SK-N-SH treated with all-trans-retinoic acid at 6 μM for 48 hours (cell line): Measurements from ENCODE around the gene HMGB2.

Experiments
- ATAC-seq: fragments of 200-7000 bp; cut with Tn5 transposase; 3 replicates; pipeline ENCODE4 v1.9.1; 2020; ENCODE audit warnings: mild to moderate bottlenecking, moderate library complexity
- ARNTL ChIP-seq: fragments of 450-650 bp; formaldehyde crosslinking; IDR thresholded peaks from 2 replicates; pipeline ENCODE4 v1.5.0; 2020; ENCODE audit warnings: low read depth, mild to moderate bottlenecking, moderate library complexity, borderline replicate concordance
- BACH2 ChIP-seq: fragments of 250-450 bp; sonication (Bioruptor Pico); IDR thresholded peaks from 2 replicates; pipeline ENCODE4 v1.9.0; 2021; ENCODE audit warnings: mild to moderate bottlenecking, borderline replicate concordance
- CSDC2 ChIP-seq: fragments of 250-450 bp; sonication (Bioruptor Pico); IDR thresholded peaks from 2 replicates; pipeline ENCODE4 v1.5.0; 2020; ENCODE audit warnings: mild to moderate bottlenecking, moderate library complexity
- ESRRG ChIP-seq: fragments of 250-450 bp; sonication (Bioruptor Pico); IDR thresholded peaks from 2 replicates; pipeline ENCODE4 v1.6.1; 2021; ENCODE audit warnings: mild to moderate bottlenecking
- GLIS3 ChIP-seq: fragments of 250-450 bp; sonication (Bioruptor Pico); IDR thresholded peaks from 2 replicates; pipeline ENCODE4 v1.5.0; 2020; ENCODE audit warnings: mild to moderate bottlenecking, moderate library complexity
- ISL1 ChIP-seq: fragments of 250-450 bp; sonication (Bioruptor Pico); IDR thresholded peaks from 2 replicates; pipeline ENCODE4 v2.1.2; 2022; ENCODE audit warnings: mild to moderate bottlenecking, moderate library complexity
- PPARA ChIP-seq: fragments of 250-450 bp; sonication (Bioruptor Pico); IDR thresholded peaks from 2 replicates; pipeline ENCODE4 v1.5.0; 2020; ENCODE audit warnings: mild to moderate bottlenecking, borderline replicate concordance
- RARB ChIP-seq: fragments of 250-450 bp; sonication (Bioruptor Pico); IDR thresholded peaks from 2 replicates; pipeline ENCODE4 v1.8.0; 2021; ENCODE audit warnings: mild to moderate bottlenecking, moderate library complexity
- SNAI2 ChIP-seq: fragments of 250-450 bp; sonication (Bioruptor Pico); IDR thresholded peaks from 2 replicates; pipeline ENCODE4 v1.5.0; 2020; ENCODE audit warnings: mild to moderate bottlenecking, moderate library complexity
- TCF4 ChIP-seq: fragments of 250-450 bp; sonication (Bioruptor Pico); IDR thresholded peaks from 2 replicates; pipeline ENCODE4 v1.8.0; 2021; ENCODE audit warnings: mild to moderate bottlenecking, moderate library complexity, borderline replicate concordance
- TOX ChIP-seq: fragments of 250-450 bp; sonication (Bioruptor Pico); IDR thresholded peaks from 2 replicates; pipeline ENCODE4 v1.8.0; 2021; ENCODE audit warnings: mild to moderate bottlenecking, moderate library complexity, borderline replicate concordance
- ZC3H10 ChIP-seq: fragments of 250-450 bp; sonication (Bioruptor Pico); IDR thresholded peaks from 2 replicates; pipeline ENCODE4 v1.5.1; 2021; ENCODE audit warnings: mild to moderate bottlenecking, moderate library complexity
- ZFP30 ChIP-seq: fragments of 450-650 bp; formaldehyde crosslinking; IDR thresholded peaks from 2 replicates; pipeline ENCODE4 v1.5.0; 2022; ENCODE audit warnings: mild to moderate bottlenecking, moderate library complexity
- ZNF565 ChIP-seq: fragments of 450-650 bp; formaldehyde crosslinking; conservative IDR thresholded peaks from 2 replicates; pipeline ENCODE4 v1.5.0; 2020; ENCODE audit warnings: low read depth, mild to moderate bottlenecking, moderate library complexity
- ZNF70 ChIP-seq: fragments of 450-650 bp; formaldehyde crosslinking; IDR thresholded peaks from 2 replicates; pipeline ENCODE4 v1.5.0; 2020; ENCODE audit warnings: mild to moderate bottlenecking, moderate library complexity
- ZNF8 ChIP-seq: fragments of 450-650 bp; formaldehyde crosslinking; IDR thresholded peaks from 2 replicates; pipeline ENCODE4 v1.5.0; 2020; ENCODE audit warnings: mild to moderate bottlenecking, moderate library complexity
- TF ChIP-seq, protein P1 (sequence below): fragments of 250-450 bp; sonication (Bioruptor Pico); IDR thresholded peaks from 2 replicates; pipeline ENCODE4 v1.5.1; 2020; ENCODE audit warnings: low read depth, mild to moderate bottlenecking, moderate library complexity
- TF ChIP-seq, protein P2 (sequence below): fragments of 250-450 bp; sonication (Bioruptor Pico); IDR thresholded peaks from 2 replicates; pipeline ENCODE4 v1.8.0; 2020; ENCODE audit warnings: mild to moderate bottlenecking, moderate library complexity, borderline replicate concordance
- TF ChIP-seq, protein P3 (sequence below): fragments of 250-450 bp; sonication (Bioruptor Pico); IDR thresholded peaks from 2 replicates; pipeline ENCODE4 v1.5.1; 2021; ENCODE audit warnings: mild to moderate bottlenecking, moderate library complexity
- TF ChIP-seq, protein P4 (sequence below): fragments of 250-450 bp; sonication (Bioruptor Pico); IDR thresholded peaks from 2 replicates; pipeline ENCODE4 v1.5.0; 2020; ENCODE audit warnings: mild to moderate bottlenecking, moderate library complexity

HMGB2 gene

DNA sequence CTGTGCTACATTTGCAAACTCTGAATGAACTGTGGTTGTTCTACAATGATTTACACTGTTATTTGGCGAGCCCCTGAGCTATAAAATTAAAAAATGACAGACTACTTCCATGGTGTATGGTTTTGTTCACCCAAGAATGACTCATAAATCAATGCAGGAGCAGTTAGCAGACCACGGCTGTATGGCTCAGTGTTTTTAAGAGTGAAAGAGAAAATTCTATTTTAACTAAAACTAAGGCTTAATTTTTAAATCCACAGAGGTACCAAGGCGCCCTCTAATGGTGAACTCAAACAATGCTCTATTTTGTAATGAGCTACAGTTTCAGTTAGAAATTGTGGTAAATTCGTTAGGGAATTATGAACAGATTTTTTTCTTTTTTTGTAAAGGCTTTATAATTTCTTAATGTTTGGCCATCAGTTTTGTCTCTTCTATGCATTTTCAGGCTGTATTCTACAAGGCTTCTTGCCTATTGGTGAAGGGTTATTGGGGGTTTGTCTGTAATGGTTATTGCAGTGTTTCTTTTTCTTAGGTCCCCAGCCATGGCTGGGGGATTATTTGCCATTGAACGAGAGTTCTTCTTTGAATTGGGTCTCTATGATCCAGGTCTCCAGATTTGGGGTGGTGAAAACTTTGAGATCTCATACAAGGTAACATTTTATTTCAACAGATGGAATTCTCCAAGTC, 32.5 kb downstream of the HMGB2 start:
- TF ChIP-seq, protein P1, sequence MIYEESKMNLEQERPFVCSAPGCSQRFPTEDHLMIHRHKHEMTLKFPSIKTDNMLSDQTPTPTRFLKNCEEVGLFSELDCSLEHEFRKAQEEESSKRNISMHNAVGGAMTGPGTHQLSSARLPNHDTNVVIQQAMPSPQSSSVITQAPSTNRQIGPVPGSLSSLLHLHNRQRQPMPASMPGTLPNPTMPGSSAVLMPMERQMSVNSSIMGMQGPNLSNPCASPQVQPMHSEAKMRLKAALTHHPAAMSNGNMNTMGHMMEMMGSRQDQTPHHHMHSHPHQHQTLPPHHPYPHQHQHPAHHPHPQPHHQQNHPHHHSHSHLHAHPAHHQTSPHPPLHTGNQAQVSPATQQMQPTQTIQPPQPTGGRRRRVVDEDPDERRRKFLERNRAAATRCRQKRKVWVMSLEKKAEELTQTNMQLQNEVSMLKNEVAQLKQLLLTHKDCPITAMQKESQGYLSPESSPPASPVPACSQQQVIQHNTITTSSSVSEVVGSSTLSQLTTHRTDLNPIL (CRISPR knock-in tag), result no peak
- TF ChIP-seq CSDC2 (CRISPR knock-in tag), result no peak
- peak; percentile 64; the same call in 1 of the 2 replicates for TF ChIP-seq TOX (CRISPR knock-in tag)
- no peak for TF ChIP-seq BACH2
- peak; percentile 72 for ATAC-seq

DNA sequence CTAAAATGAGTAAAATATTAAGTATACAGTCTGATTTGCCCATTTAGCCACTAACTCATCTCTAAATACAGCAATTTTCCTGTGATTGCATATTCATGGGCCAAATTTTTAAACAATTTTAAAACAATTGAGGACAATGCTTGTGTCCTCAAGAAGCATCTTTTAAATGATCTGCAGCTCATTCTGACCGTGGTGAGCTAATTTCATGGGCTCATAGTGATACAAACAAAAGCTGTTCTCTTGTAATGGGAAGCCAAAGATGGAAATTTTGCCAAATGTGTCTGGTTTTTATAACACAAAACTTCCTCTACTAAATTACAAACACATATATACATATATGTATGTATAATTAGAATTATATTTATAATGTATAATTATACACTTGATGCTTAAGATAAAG, 39.7 kb downstream of the HMGB2 start:
- TF ChIP-seq CSDC2 (CRISPR knock-in tag) (no peak), GLIS3 (CRISPR knock-in tag) (no peak)
- TF ChIP-seq, protein P2, sequence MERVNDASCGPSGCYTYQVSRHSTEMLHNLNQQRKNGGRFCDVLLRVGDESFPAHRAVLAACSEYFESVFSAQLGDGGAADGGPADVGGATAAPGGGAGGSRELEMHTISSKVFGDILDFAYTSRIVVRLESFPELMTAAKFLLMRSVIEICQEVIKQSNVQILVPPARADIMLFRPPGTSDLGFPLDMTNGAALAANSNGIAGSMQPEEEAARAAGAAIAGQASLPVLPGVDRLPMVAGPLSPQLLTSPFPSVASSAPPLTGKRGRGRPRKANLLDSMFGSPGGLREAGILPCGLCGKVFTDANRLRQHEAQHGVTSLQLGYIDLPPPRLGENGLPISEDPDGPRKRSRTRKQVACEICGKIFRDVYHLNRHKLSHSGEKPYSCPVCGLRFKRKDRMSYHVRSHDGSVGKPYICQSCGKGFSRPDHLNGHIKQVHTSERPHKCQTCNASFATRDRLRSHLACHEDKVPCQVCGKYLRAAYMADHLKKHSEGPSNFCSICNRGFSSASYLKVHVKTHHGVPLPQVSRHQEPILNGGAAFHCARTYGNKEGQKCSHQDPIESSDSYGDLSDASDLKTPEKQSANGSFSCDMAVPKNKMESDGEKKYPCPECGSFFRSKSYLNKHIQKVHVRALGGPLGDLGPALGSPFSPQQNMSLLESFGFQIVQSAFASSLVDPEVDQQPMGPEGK (CRISPR knock-in tag), result no peak
- no peak for ATAC-seq

DNA sequence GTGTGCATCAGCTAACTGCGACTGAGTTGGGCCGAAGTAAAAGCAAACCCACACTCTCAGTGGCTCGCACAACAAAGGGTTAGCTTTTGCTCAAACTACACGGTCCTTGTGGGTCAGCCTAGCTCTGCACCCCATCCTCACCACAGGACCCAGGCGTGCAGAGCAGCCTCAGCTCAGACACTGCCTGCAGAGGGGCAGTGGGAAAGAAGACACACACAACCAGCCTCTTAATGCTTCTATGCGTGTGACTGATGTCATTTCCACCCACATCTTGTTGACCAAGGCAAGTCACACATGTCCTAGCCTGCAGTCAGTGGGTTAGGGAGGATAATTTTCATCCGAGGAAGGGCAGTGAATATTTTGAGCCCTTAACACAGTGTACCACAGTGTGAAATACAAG, 40.5 kb downstream of the HMGB2 start:
- TF ChIP-seq, protein P2 (CRISPR knock-in tag), result no peak
- TF ChIP-seq ZFP30 (no peak), ZNF565 (CRISPR knock-in tag) (no peak), ZC3H10 (CRISPR knock-in tag) (no peak), TCF4 (no peak), ARNTL (CRISPR knock-in tag) (no peak), ESRRG (CRISPR knock-in tag) (no peak), BACH2 (no peak), SNAI2 (CRISPR knock-in tag) (no peak), ZNF8 (no peak)
- TF ChIP-seq, protein P3, sequence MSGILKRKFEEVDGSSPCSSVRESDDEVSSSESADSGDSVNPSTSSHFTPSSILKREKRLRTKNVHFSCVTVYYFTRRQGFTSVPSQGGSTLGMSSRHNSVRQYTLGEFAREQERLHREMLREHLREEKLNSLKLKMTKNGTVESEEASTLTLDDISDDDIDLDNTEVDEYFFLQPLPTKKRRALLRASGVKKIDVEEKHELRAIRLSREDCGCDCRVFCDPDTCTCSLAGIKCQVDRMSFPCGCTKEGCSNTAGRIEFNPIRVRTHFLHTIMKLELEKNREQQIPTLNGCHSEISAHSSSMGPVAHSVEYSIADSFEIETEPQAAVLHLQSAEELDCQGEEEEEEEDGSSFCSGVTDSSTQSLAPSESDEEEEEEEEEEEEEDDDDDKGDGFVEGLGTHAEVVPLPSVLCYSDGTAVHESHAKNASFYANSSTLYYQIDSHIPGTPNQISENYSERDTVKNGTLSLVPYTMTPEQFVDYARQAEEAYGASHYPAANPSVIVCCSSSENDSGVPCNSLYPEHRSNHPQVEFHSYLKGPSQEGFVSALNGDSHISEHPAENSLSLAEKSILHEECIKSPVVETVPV, result no peak
- TF ChIP-seq, protein P1 (CRISPR knock-in tag), result no peak
- TF ChIP-seq, protein P4, sequence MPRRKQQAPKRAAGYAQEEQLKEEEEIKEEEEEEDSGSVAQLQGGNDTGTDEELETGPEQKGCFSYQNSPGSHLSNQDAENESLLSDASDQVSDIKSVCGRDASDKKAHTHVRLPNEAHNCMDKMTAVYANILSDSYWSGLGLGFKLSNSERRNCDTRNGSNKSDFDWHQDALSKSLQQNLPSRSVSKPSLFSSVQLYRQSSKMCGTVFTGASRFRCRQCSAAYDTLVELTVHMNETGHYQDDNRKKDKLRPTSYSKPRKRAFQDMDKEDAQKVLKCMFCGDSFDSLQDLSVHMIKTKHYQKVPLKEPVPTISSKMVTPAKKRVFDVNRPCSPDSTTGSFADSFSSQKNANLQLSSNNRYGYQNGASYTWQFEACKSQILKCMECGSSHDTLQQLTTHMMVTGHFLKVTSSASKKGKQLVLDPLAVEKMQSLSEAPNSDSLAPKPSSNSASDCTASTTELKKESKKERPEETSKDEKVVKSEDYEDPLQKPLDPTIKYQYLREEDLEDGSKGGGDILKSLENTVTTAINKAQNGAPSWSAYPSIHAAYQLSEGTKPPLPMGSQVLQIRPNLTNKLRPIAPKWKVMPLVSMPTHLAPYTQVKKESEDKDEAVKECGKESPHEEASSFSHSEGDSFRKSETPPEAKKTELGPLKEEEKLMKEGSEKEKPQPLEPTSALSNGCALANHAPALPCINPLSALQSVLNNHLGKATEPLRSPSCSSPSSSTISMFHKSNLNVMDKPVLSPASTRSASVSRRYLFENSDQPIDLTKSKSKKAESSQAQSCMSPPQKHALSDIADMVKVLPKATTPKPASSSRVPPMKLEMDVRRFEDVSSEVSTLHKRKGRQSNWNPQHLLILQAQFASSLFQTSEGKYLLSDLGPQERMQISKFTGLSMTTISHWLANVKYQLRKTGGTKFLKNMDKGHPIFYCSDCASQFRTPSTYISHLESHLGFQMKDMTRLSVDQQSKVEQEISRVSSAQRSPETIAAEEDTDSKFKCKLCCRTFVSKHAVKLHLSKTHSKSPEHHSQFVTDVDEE, result no peak
- TF ChIP-seq, all 23 proteins: peak for 0
- no peak for ATAC-seq

DNA sequence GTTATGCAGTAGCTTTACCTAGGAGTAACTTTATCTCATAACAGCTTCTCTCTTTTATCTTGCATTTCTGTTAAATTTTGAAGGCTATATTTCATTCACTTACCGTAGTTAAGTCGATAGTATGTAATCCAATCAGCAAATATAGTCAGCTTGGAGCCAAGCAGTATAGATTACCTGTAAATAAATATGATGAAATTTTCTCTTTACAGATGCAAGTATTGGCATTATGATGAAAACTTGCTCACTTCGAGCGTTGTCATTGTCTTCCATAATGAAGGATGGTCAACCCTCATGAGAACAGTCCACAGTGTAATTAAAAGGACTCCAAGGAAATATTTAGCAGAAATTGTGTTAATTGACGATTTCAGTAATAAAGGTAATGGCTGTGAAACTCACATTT, 42.3 kb downstream of the HMGB2 start:
- no peak for ATAC-seq
- TF ChIP-seq TCF4, result no peak
- no peak for TF ChIP-seq ESRRG (CRISPR knock-in tag)
- TF ChIP-seq ISL1 (CRISPR knock-in tag), result no peak
- TF ChIP-seq ZC3H10 (CRISPR knock-in tag), result no peak
- no peak for TF ChIP-seq BACH2
- TF ChIP-seq RARB, result no peak
- TF ChIP-seq, protein P3, result no peak
- no peak for TF ChIP-seq PPARA (CRISPR knock-in tag)
- no peak for TF ChIP-seq ZNF70
- no peak for TF ChIP-seq GLIS3 (CRISPR knock-in tag)
